Mesenchymal stem cell (in vitro differentiated cells and primary cell): Measurements from ENCODE around the gene TRPV4.

Source experiments
- DNase-seq: peaks from one replicate; pipeline ENCODE4 v3.0.0-alpha.2; 2013
- H2AFZ ChIP-seq: one replicate; pipeline ENCODE4 v1.6.1; 2013; ENCODE audit warnings: low read depth, mild to moderate bottlenecking, control low read depth, inconsistent platforms, low read length, moderate library complexity
- H2AK5ac ChIP-seq: 2 replicates; pipeline ENCODE4 v1.6.1; 2013; ENCODE audit warnings: low read length, moderate library complexity, mild to moderate bottlenecking, inconsistent platforms; ENCODE audit not compliant: severe bottlenecking
- H2BK120ac ChIP-seq: one replicate; pipeline ENCODE4 v1.6.1; 2013; ENCODE audit warnings: low read depth, mild to moderate bottlenecking, inconsistent platforms, low read length, moderate library complexity
- H2BK12ac ChIP-seq, 2 experiments: one replicate each; pipeline ENCODE4 v1.6.1; 2013; ENCODE audit warnings: inconsistent platforms in 2 of 2, low read length in 2 of 2, mild to moderate bottlenecking in 2 of 2, moderate library complexity in 2 of 2, control low read depth in 1 of 2
- H2BK15ac ChIP-seq: one replicate; pipeline ENCODE4 v1.6.1; 2013; ENCODE audit warnings: mild to moderate bottlenecking, low read depth, inconsistent platforms; ENCODE audit not compliant: poor library complexity, severe bottlenecking
- H2BK5ac ChIP-seq: 2 replicates; pipeline ENCODE4 v1.6.1; 2013; ENCODE audit warnings: low read depth, mild to moderate bottlenecking, low read length, control low read depth, inconsistent platforms; ENCODE audit not compliant: poor library complexity, severe bottlenecking
- H3K14ac ChIP-seq, 2 experiments: one replicate each; pipeline ENCODE4 v1.6.1; 2013; ENCODE audit warnings: inconsistent platforms in 2 of 2, low read length in 2 of 2, control low read depth in 1 of 2, mild to moderate bottlenecking in 1 of 2, moderate library complexity in 1 of 2
- H3K18ac ChIP-seq, 2 experiments: one replicate each; pipeline ENCODE4 v1.6.1; 2013; ENCODE audit warnings: inconsistent platforms in 2 of 2, low read length in 2 of 2, control low read depth in 1 of 2, low read depth in 1 of 2, mild to moderate bottlenecking in 1 of 2
- H3K23ac ChIP-seq, 2 experiments: one replicate each; pipeline ENCODE4 v1.6.1; 2013; ENCODE audit warnings: inconsistent platforms in 2 of 2, low read length in 2 of 2, mild to moderate bottlenecking in 2 of 2, moderate library complexity in 2 of 2, control low read depth in 1 of 2
- H3K27ac ChIP-seq: 2 replicates; pipeline ENCODE4 v1.5.1; 2013; ENCODE audit warnings: mild to moderate bottlenecking, moderate library complexity, low read length, control low read depth, inconsistent platforms; ENCODE audit not compliant: poor library complexity, severe bottlenecking
- H3K27me3 ChIP-seq, 2 experiments: 2 replicates each; pipeline versions ENCODE4 v1.6.1 to v1.7.0; 2013; ENCODE audit warnings: low read length in 2 of 2, mild to moderate bottlenecking in 2 of 2, moderate library complexity in 2 of 2, control low read depth in 1 of 2, inconsistent platforms in 1 of 2; ENCODE audit not compliant: control insufficient read depth in 1 of 2, insufficient read depth in 1 of 2
- H3K36me3 ChIP-seq, 2 experiments: 2 replicates each; pipeline versions ENCODE4 v1.6.1 to v1.7.0; 2013; ENCODE audit warnings: low read length in 2 of 2, control low read depth in 1 of 2, inconsistent platforms in 1 of 2, low read depth in 1 of 2, mild to moderate bottlenecking in 1 of 2; ENCODE audit not compliant: insufficient read depth in 2 of 2, control insufficient read depth in 1 of 2
- H3K4ac ChIP-seq, 2 experiments: one replicate each; pipeline ENCODE4 v1.6.1; 2013; ENCODE audit warnings: inconsistent platforms in 2 of 2, low read length in 2 of 2, mild to moderate bottlenecking in 2 of 2, moderate library complexity in 2 of 2, control low read depth in 1 of 2, low read depth in 1 of 2
- H3K4me1 ChIP-seq: 2 replicates; pipeline ENCODE4 v1.6.1; 2013; ENCODE audit warnings: low read depth, low read length, control low read depth; ENCODE audit not compliant: control insufficient read depth, insufficient read depth
- H3K4me2 ChIP-seq: 2 replicates; pipeline ENCODE4 v1.6.1; 2013; ENCODE audit warnings: low read length, mild to moderate bottlenecking, inconsistent platforms; ENCODE audit not compliant: poor library complexity, severe bottlenecking
- H3K4me3 ChIP-seq, 2 experiments: 2 replicates each; pipeline versions ENCODE4 v1.5.1 to v1.7.0; 2013; ENCODE audit warnings: low read length in 2 of 2, mild to moderate bottlenecking in 2 of 2, control low read depth in 1 of 2, low read depth in 1 of 2; ENCODE audit not compliant: insufficient read depth in 1 of 2
- H3K79me1 ChIP-seq: replicated peaks from 2 replicates; pipeline ENCODE4 v1.6.1; 2013; ENCODE audit warnings: mild to moderate bottlenecking, control low read depth, low read length, inconsistent platforms; ENCODE audit not compliant: poor library complexity, severe bottlenecking
- H3K9ac ChIP-seq: 2 replicates; pipeline ENCODE4 v1.7.0; 2013; ENCODE audit warnings: mild to moderate bottlenecking, low read length, moderate library complexity
- H3K9me3 ChIP-seq: 2 replicates; pipeline ENCODE4 v1.7.0; 2013; ENCODE audit warnings: mild to moderate bottlenecking, low read length; ENCODE audit not compliant: control insufficient read depth
- H4K8ac ChIP-seq: one replicate; pipeline ENCODE4 v1.6.1; 2013; ENCODE audit warnings: inconsistent platforms, mild to moderate bottlenecking, low read length, moderate library complexity
- H4K91ac ChIP-seq: one replicate; pipeline ENCODE4 v1.6.1; 2013; ENCODE audit warnings: mild to moderate bottlenecking, low read length, inconsistent platforms
- WGBS: methylation state at CpG from one replicate; pipeline ENCODE4 v1.1.7; 2013; ENCODE audit warnings: mixed read lengths; 5-methylcytosine and 5-hydroxymethylcytosine counted together

Gene TRPV4

GRCh38 chr12:109777544-109777943 is 55.7 kb downstream of the TRPV4 start:
- no peak overlapping the region for H2BK12ac ChIP-seq
- no peaks in the 10 kb centered on the region for H3K36me3 ChIP-seq
- H3K18ac ChIP-seq, result no peak overlapping the region
- H3K4me1 ChIP-seq, result no peaks in the 10 kb centered on the region
- peaks cover 14% of the 10 kb centered on the region for H3K9me3 ChIP-seq
- H3K23ac ChIP-seq, result no peak overlapping the region
- H2BK5ac ChIP-seq, result no peak overlapping the region
- DNase-seq, result peak; percentile 7
- H3K27me3 ChIP-seq, result peaks cover 20 to 28% of the 10 kb centered on the region in 2 experiments
- no peaks in the 10 kb centered on the region for H3K79me1 ChIP-seq
- no peak overlapping the region for H2BK120ac ChIP-seq
- no peak overlapping the region for H3K27ac ChIP-seq
- no peak overlapping the region for H3K14ac ChIP-seq
- H2AFZ ChIP-seq, result no peak overlapping the region
- H3K4ac ChIP-seq, result no peak overlapping the region
- no peak overlapping the region for H2BK15ac ChIP-seq
- H3K9ac ChIP-seq, result no peak overlapping the region
- no peak overlapping the region for H3K4me2 ChIP-seq
- 69% methylated on average over 4 of the region's 5 CpGs for WGBS
- H3K4me3 ChIP-seq, result no peak overlapping the region
- H4K91ac ChIP-seq, result no peak overlapping the region
- H4K8ac ChIP-seq, result no peak overlapping the region
- H2AK5ac ChIP-seq, result no peak overlapping the region

- H2AK5ac ChIP-seq, result no peak overlapping the region
- H3K9ac ChIP-seq, result no peak overlapping the region
- peaks cover 14% of the 10 kb centered on the region for H3K9me3 ChIP-seq
- H3K18ac ChIP-seq, result no peak overlapping the region
- no peak overlapping the region for H2BK120ac ChIP-seq
- H3K4me3 ChIP-seq, result no peak overlapping the region
- H3K27me3 ChIP-seq, result peaks cover 26 to 28% of the 10 kb centered on the region in 2 experiments
- H3K36me3 ChIP-seq, result no peaks in the 10 kb centered on the region
- no peaks in the 10 kb centered on the region for H3K4me1 ChIP-seq
- no peak overlapping the region for H3K14ac ChIP-seq
- no peak overlapping the region for H2AFZ ChIP-seq
- no peak overlapping the region for H2BK15ac ChIP-seq
- no peak overlapping the region for H4K8ac ChIP-seq
- H2BK5ac ChIP-seq, result no peak overlapping the region
- no peaks in the 10 kb centered on the region for H3K79me1 ChIP-seq
- 94% methylated on average over 6 of the region's 9 CpGs for WGBS
- no peak overlapping the region for H4K91ac ChIP-seq
- H3K23ac ChIP-seq, result no peak overlapping the region
- no peak overlapping the region for H3K4ac ChIP-seq
- no peak overlapping the region for H3K27ac ChIP-seq
- no peak for DNase-seq
- no peak overlapping the region for H2BK12ac ChIP-seq
- no peak overlapping the region for H3K4me2 ChIP-seq
Measured at GRCh38 chr12:109776624-109777023, 56.6 kb downstream of the TRPV4 start.

GRCh38 chr12:109775172-109775881 is 57.9 kb downstream of the TRPV4 start:
- Histone ChIP-seq H4K8ac (no peak overlapping the region), H2BK5ac (no peak overlapping the region), H3K79me1 (no peaks in the 10 kb centered on the region), H3K27me3 (peaks cover 19 to 33% of the 10 kb centered on the region in 2 experiments), H3K23ac (no peak overlapping the region), H4K91ac (no peak overlapping the region), H2AFZ (no peak overlapping the region), H2AK5ac (no peak overlapping the region), H2BK12ac (no peak overlapping the region), H3K4me2 (no peak overlapping the region), H2BK15ac (no peak overlapping the region), H3K9ac (no peak overlapping the region), H3K9me3 (peaks cover 14% of the 10 kb centered on the region), H3K36me3 (no peaks in the 10 kb centered on the region), H3K4ac (no peak overlapping the region), H2BK120ac (no peak overlapping the region), H3K27ac (no peak overlapping the region), H3K4me1 (no peaks in the 10 kb centered on the region), H3K14ac (no peak overlapping the region), H3K18ac (no peak overlapping the region), H3K4me3 (no peak overlapping the region)
- 6% methylated on average over 7 of the region's 10 CpGs for WGBS
- DNase-seq, result peak; percentile 69

GRCh38 chr12:109773384-109774011 is 59.7 kb downstream of the TRPV4 start:
- H2BK15ac ChIP-seq, result no peak overlapping the region
- DNase-seq, result no peak

More at GRCh38 chr12:109773384-109774011, 59.7 kb downstream of the TRPV4 start:
- no peak overlapping the region for H3K14ac ChIP-seq
- no peaks in the 10 kb centered on the region for H3K4me1 ChIP-seq
- no peak overlapping the region for H3K27ac ChIP-seq
- peaks cover 1% of the 10 kb centered on the region for H3K9me3 ChIP-seq
- no peak overlapping the region for H3K18ac ChIP-seq
- peak overlapping the region; percentile 58 for H3K9ac ChIP-seq
- H2BK12ac ChIP-seq, result no peak overlapping the region
- no peak overlapping the region for H2AFZ ChIP-seq
- no peaks in the 10 kb centered on the region for H3K36me3 ChIP-seq
- no peak overlapping the region for H2AK5ac ChIP-seq
- peak overlapping the region in 1 of 2 experiments; percentile 62 for H3K4me3 ChIP-seq
- H2BK120ac ChIP-seq, result no peak overlapping the region
- 72% methylated on average over 21 of the region's 21 CpGs for WGBS
- H3K4me2 ChIP-seq, result no peak overlapping the region
- H3K79me1 ChIP-seq, result no peaks in the 10 kb centered on the region
- H3K4ac ChIP-seq, result no peak overlapping the region
- peaks cover 19 to 33% of the 10 kb centered on the region in 2 experiments for H3K27me3 ChIP-seq
- no peak overlapping the region for H3K23ac ChIP-seq
- H4K8ac ChIP-seq, result no peak overlapping the region
- H2BK5ac ChIP-seq, result no peak overlapping the region
- no peak overlapping the region for H4K91ac ChIP-seq
